K562 (cell line): ENCODE data around the gene C20orf96. TPM values are rescaled to one million over a fixed set of nuclear protein-coding genes. Genes with fewer than 3 reads are reported as not detected.

ENCODE experiments used
- CGGBP1 ChIP-seq: fragments of 250-450 bp; sonication (Bioruptor Pico); IDR thresholded peaks from 2 replicates; pipeline ENCODE4 v1.9.0; 2021; ENCODE audit warnings: mild to moderate bottlenecking
- CHD4 ChIP-seq: fragments of 200-600 bp; sonication (generic); IDR thresholded peaks from 3 replicates; pipeline ENCODE4 v1.6.1; 2012; ENCODE audit warnings: low read depth, mild to moderate bottlenecking, mixed read lengths, low read length, inconsistent platforms; ENCODE audit not compliant: insufficient read depth, insufficient replicate concordance, poor library complexity, severe bottlenecking
- CTCF ChIP-seq, 3 experiments: IDR thresholded peaks in 2 of 3; conservative IDR thresholded peaks in 1 of 3; 2 replicates each; pipeline ENCODE4 v1.5.1; 2011 to 2012; ENCODE audit warnings: low read length in 3 of 3, mild to moderate bottlenecking in 3 of 3, control low read depth in 2 of 3, improper control_type of control experiment in 1 of 3, inconsistent platforms in 1 of 3, low read depth in 1 of 3, mixed read lengths in 1 of 3, moderate library complexity in 1 of 3; ENCODE audit not compliant: insufficient read depth in 2 of 3
- ESRRA ChIP-seq: fragments of 450-650 bp; IDR thresholded peaks from 2 replicates; pipeline ENCODE4 v1.6.1; 2014; ENCODE audit warnings: low read depth, mild to moderate bottlenecking, moderate library complexity, borderline replicate concordance
- GABPB1 ChIP-seq: sonication (generic); formaldehyde crosslinking; IDR thresholded peaks from 2 replicates; pipeline ENCODE4 v1.8.0; 2022; ENCODE audit warnings: mild to moderate bottlenecking, missing genetic modification reagents
- HINFP ChIP-seq: fragments of 450-650 bp; conservative IDR thresholded peaks from 2 replicates; pipeline ENCODE4 v1.6.1; 2016; ENCODE audit warnings: missing genetic modification characterization, low read depth, mild to moderate bottlenecking, control low read depth, missing compliant biosample characterization
- MAZ ChIP-seq, 2 experiments: fragments of 450-650 bp in 1 of 2; sonication (generic) in 1 of 2; formaldehyde crosslinking; IDR thresholded peaks in 1 of 2; conservative IDR thresholded peaks in 1 of 2; 2 replicates each; pipeline versions ENCODE4 v1.4.0 to v1.5.0; 2020; ENCODE audit warnings: mild to moderate bottlenecking in 1 of 2, missing genetic modification reagents in 1 of 2
- NFE2L1 ChIP-seq: fragments of 450-650 bp; IDR thresholded peaks from 2 replicates; pipeline ENCODE4 v1.6.1; 2016; ENCODE audit warnings: missing genetic modification characterization, low read depth, mild to moderate bottlenecking, missing compliant biosample characterization, moderate library complexity, borderline replicate concordance
- POLR2B ChIP-seq: fragments of 450-650 bp; IDR thresholded peaks from 2 replicates; pipeline ENCODE4 v1.6.1; 2018; ENCODE audit warnings: low read depth; ENCODE audit not compliant: partially characterized antibody
- POLR2G ChIP-seq: fragments of 200-400 bp; formaldehyde crosslinking; IDR thresholded peaks from 2 replicates; pipeline ENCODE4 v1.6.1; 2017; ENCODE audit warnings: low read depth, mild to moderate bottlenecking, antibody characterized with exemption, low read length, moderate library complexity
- SIX5 ChIP-seq, 2 experiments: IDR thresholded peaks; 2 replicates each; pipeline ENCODE4 v1.6.1; 2011; ENCODE audit warnings: low read length in 2 of 2, borderline replicate concordance in 1 of 2, low read depth in 1 of 2, mild to moderate bottlenecking in 1 of 2, moderate library complexity in 1 of 2; ENCODE audit not compliant: insufficient read depth in 1 of 2
- SMARCE1 ChIP-seq: fragments of 450-650 bp; IDR thresholded peaks from 2 replicates; pipeline ENCODE4 v1.7.1; 2016; ENCODE audit warnings: mild to moderate bottlenecking
- UBTF ChIP-seq, 2 experiments: IDR thresholded peaks; 2 replicates each; pipeline ENCODE4 v1.6.1; 2012; ENCODE audit warnings: improper control_type of control experiment in 2 of 2, low read depth in 2 of 2, low read length in 2 of 2, borderline replicate concordance in 1 of 2
- USF1 ChIP-seq: sonication (generic); formaldehyde crosslinking; IDR thresholded peaks from 2 replicates; pipeline ENCODE4 v1.9.0; 2022; ENCODE audit warnings: mild to moderate bottlenecking, missing genetic modification reagents
- XRCC5 ChIP-seq: fragments of 200-400 bp; formaldehyde crosslinking; IDR thresholded peaks from 2 replicates; pipeline ENCODE4 v1.6.1; 2017; ENCODE audit warnings: low read depth, mild to moderate bottlenecking, low read length
- ZNF41 ChIP-seq: fragments of 250-450 bp; sonication (Bioruptor Pico); conservative IDR thresholded peaks from 2 replicates; pipeline ENCODE4 v1.4.0; 2020; ENCODE audit warnings: mild to moderate bottlenecking
- polyA plus RNA-seq, 8 experiments: library from polyadenylated mRNA; depleted of rRNA in 4 of 8; stranded (reverse) in 5 of 8; unstranded in 3 of 8; fragments of >200 nt; fragmentation: Nextera tagmentation in 2 of 8; fragmentation: Illumina TruSeq in 1 of 8; extraction: Ambion mirVana in 2 of 8; extraction: Trizol in 1 of 8; gene quantifications; 2 replicates each; pipeline versions ENCODE4 v1.2.1 to v1.2.3, GENCODE V29; 2011 to 2014; ENCODE audit warnings: inconsistent platforms in 1 of 8, missing spikeins in 1 of 8
- total RNA-seq, 7 experiments: library from RNA; depleted of rRNA in 6 of 7; stranded (reverse); fragments of >200 nt in 6 of 7; fragmentation: Illumina TruSeq in 2 of 7; extraction: Trizol in 2 of 7; gene quantifications; 2 replicates each; pipeline versions ENCODE4 v1.2.1 to v1.2.3, GENCODE V29; 2011 to 2021; ENCODE audit warnings: low replicate concordance in 1 of 7

The C20orf96 gene
- total and polyA plus RNA-seq, 9 of the 15 experiments (the other 6 are each of a cell fraction or from before 2014, with no cell fraction given): 1.7 to 11.7 (median 4.2) TPM

GRCh38 chr20:330233-331149 lies 39.9 kb upstream of the C20orf96 start (continued):
- 0 out of 4 replicates have a peak, but pooled peaks of 1 of the 2 experiments have one; percentile 13 for TF ChIP-seq UBTF (IDR thresholded peaks at IDR 0.05; ENCODE audit: borderline replicate concordance in 1 of 2, low read depth in 2 of 2, low read length in 2 of 2)
- no peak for TF ChIP-seq USF1
- 0 out of 2 replicates have a peak, but pooled peaks have one; percentile 47 for TF ChIP-seq XRCC5
- TF ChIP-seq HINFP (tag): no peak
- TF ChIP-seq MAZ (CRISPR knock-in tag; conservative IDR thresholded peaks at IDR 0.05 in 1 of 2, IDR thresholded peaks at IDR 0.05 in 1 of 2): peak; percentile 31 to 42; a peak in 2 of 4 replicates
- no peak for TF ChIP-seq POLR2B
- no peak for TF ChIP-seq SMARCE1
- TF ChIP-seq ZNF41 (CRISPR knock-in tag): no peak
- TF ChIP-seq NFE2L1 (tag): no peak
- TF ChIP-seq CGGBP1 (CRISPR knock-in tag): no peak
- TF ChIP-seq CTCF (IDR thresholded peaks at IDR 0.05 in 2 of 3, conservative IDR thresholded peaks at IDR 0.05 in 1 of 3; ENCODE audit: insufficient read depth in 2 of 3, low read depth in 1 of 3, low read length in 3 of 3): peak; percentile 66 to 87 (median 84)
- no peak for TF ChIP-seq GABPB1 (CRISPR knock-in tag)
- no peak for TF ChIP-seq SIX5 (IDR thresholded peaks at IDR 0.05; ENCODE audit: borderline replicate concordance in 1 of 2, insufficient read depth in 1 of 2, low read depth in 1 of 2, low read length in 2 of 2)
- TF ChIP-seq POLR2G: 0 out of 2 replicates have a peak, but pooled peaks have one; percentile 22
- no peak for TF ChIP-seq CHD4
- TF ChIP-seq ESRRA: peak; percentile 38; the same call in 1 of the 2 replicates
